Measurements from ENCODE around the gene MAPK8. TPM values are rescaled to one million over a fixed set of nuclear protein-coding genes. Genes with fewer than 3 reads are reported as not detected.
"Not testable (repeated sequence)": the region's sequence is repeated elsewhere in the genome, so short reads cannot be mapped to it uniquely, and the experiment has no call there.

The MAPK8 gene
- total RNA-seq, 1 donor from 2014 or later = 43.2 TPM

- Histone ChIP-seq H3K36me3 (ENCODE audit: control insufficient read depth, insufficient read depth, low read length) (no peaks in the 10 kb centered on the region), H3K27me3 (ENCODE audit: control insufficient read depth, insufficient read depth, low read length) (no peaks in the 10 kb centered on the region), H3K4me3 (ENCODE audit: low read depth, low read length) (no peak overlapping the region)
- FAIRE-seq (no peak), DNase-seq (ENCODE audit: low read depth) (no peak)
- no peak for TF ChIP-seq CTCF (IDR thresholded peaks at IDR 0.05; ENCODE audit: insufficient read depth, low read length, severe bottlenecking)
Observed at GRCh38 chr10:48336978-48337599, 30.6 kb downstream of the MAPK8 start.

- no peaks in the 10 kb centered on the region for H3K27me3 ChIP-seq (ENCODE audit: control insufficient read depth, insufficient read depth, low read length)
- DNase-seq (ENCODE audit: low read depth) (no peak), FAIRE-seq (no peak)
- H3K36me3 ChIP-seq (ENCODE audit: control insufficient read depth, insufficient read depth, low read length) = no peaks in the 10 kb centered on the region
- no peak overlapping the region for H3K4me3 ChIP-seq (ENCODE audit: low read depth, low read length)
- no peak for TF ChIP-seq CTCF (IDR thresholded peaks at IDR 0.05; ENCODE audit: insufficient read depth, low read length, severe bottlenecking)
Observed at GRCh38 chr10:48340734-48341133, 34.3 kb downstream of the MAPK8 start.

GRCh38 chr10:48343106-48343505 lies 36.6 kb downstream of the MAPK8 start:
- Histone ChIP-seq H3K4me3 (ENCODE audit: low read depth, low read length) (no peak overlapping the region), H3K36me3 (ENCODE audit: control insufficient read depth, insufficient read depth, low read length) (no peaks in the 10 kb centered on the region), H3K27me3 (ENCODE audit: control insufficient read depth, insufficient read depth, low read length) (no peaks in the 10 kb centered on the region)
- TF ChIP-seq CTCF (IDR thresholded peaks at IDR 0.05; ENCODE audit: insufficient read depth, low read length, severe bottlenecking) = no peak
- no peak for FAIRE-seq
- DNase-seq (ENCODE audit: low read depth) = no peak

- Histone ChIP-seq H3K4me3 (ENCODE audit: low read depth, low read length) (no peak overlapping the region), H3K36me3 (ENCODE audit: control insufficient read depth, insufficient read depth, low read length) (no peaks in the 10 kb centered on the region), H3K27me3 (ENCODE audit: control insufficient read depth, insufficient read depth, low read length) (no peaks in the 10 kb centered on the region)
- no peak for TF ChIP-seq CTCF (IDR thresholded peaks at IDR 0.05; ENCODE audit: insufficient read depth, low read length, severe bottlenecking)
- DNase-seq (ENCODE audit: low read depth) (no peak), FAIRE-seq (no peak)
Observed at GRCh38 chr10:48343921-48344598, 37.6 kb downstream of the MAPK8 start.

- not testable (repeated sequence) for H3K36me3 ChIP-seq (ENCODE audit: control insufficient read depth, insufficient read depth, low read length); H3K4me3 ChIP-seq (ENCODE audit: low read depth, low read length); FAIRE-seq; DNase-seq (ENCODE audit: low read depth); H3K27me3 ChIP-seq (ENCODE audit: control insufficient read depth, insufficient read depth, low read length)
Observed at GRCh38 chr10:48346248-48346647, 39.8 kb downstream of the MAPK8 start.

GRCh38 chr10:48347539-48347938 lies 41.1 kb downstream of the MAPK8 start:
- not testable (repeated sequence) for FAIRE-seq; H3K4me3 ChIP-seq (ENCODE audit: low read depth, low read length); H3K36me3 ChIP-seq (ENCODE audit: control insufficient read depth, insufficient read depth, low read length); H3K27me3 ChIP-seq (ENCODE audit: control insufficient read depth, insufficient read depth, low read length); DNase-seq (ENCODE audit: low read depth)

- FAIRE-seq = not testable (repeated sequence)
Observed at GRCh38 chr10:48347943-48348342, 41.5 kb downstream of the MAPK8 start.

More at GRCh38 chr10:48347943-48348342, 41.5 kb downstream of the MAPK8 start:
- H3K27me3 ChIP-seq (ENCODE audit: control insufficient read depth, insufficient read depth, low read length); H3K36me3 ChIP-seq (ENCODE audit: control insufficient read depth, insufficient read depth, low read length); H3K4me3 ChIP-seq (ENCODE audit: low read depth, low read length); DNase-seq (ENCODE audit: low read depth): not testable (repeated sequence)
